NCI-H460 (cell line): ENCODE data around the gene TEF. TPM values are rescaled to one million over a fixed set of nuclear protein-coding genes. Genes with fewer than 3 reads are reported as not detected.

Source experiments
- DNase-seq: peaks from one replicate; pipeline ENCODE4 v3.0.0-alpha.2; 2016; ENCODE audit warnings: low read depth; ENCODE audit errors: extremely low read depth
- polyA plus RNA-seq: library from polyadenylated mRNA; depleted of rRNA; stranded (reverse); fragments of >200 nt; gene quantifications from 2 replicates; pipeline ENCODE4 v1.2.3, GENCODE V29; 2014; cell fraction: nucleus; rRNA removed
- total RNA-seq: library from RNA; depleted of rRNA; stranded (reverse); fragments of >200 nt; shearing (Covaris generic); gene quantifications from 2 replicates; pipeline ENCODE4 v1.2.3, GENCODE V29; 2014; rRNA removed

The TEF gene
- total RNA-seq, result 1.1 and 1.6 TPM in 2 replicates
- 1.5 and 2.5 TPM in 2 replicates for polyA plus RNA-seq

- peak; percentile 95 for DNase-seq
Observed at GRCh38 chr22:41381329-41382097, at the start of gene TEF. Gene TEF, plus strand, starts transcription at chr22:41381942. Its CDS starts 103 bp downstream, at chr22:41382045.

- DNase-seq, result no peak
Observed at GRCh38 chr22:41332217-41332939, 49.4 kb upstream of the TEF start.

- DNase-seq, result no peak
Observed at GRCh38 chr22:41333806-41334205, 47.9 kb upstream of the TEF start.

GRCh38 chr22:41334215-41334614 is 47.5 kb upstream of the TEF start:
- no peak for DNase-seq

GRCh38 chr22:41334951-41335635 is 46.6 kb upstream of the TEF start:
- no peak for DNase-seq

- no peak for DNase-seq
Observed at GRCh38 chr22:41338614-41339212, 43.0 kb upstream of the TEF start.

GRCh38 chr22:41339823-41340222 is 41.9 kb upstream of the TEF start:
- no peak for DNase-seq

- DNase-seq, result no peak
Observed at GRCh38 chr22:41340357-41340756, 41.4 kb upstream of the TEF start.

- no peak for DNase-seq
Observed at GRCh38 chr22:41341012-41341411, 40.7 kb upstream of the TEF start.

- no peak for DNase-seq
Observed at GRCh38 chr22:41341990-41342389, 39.8 kb upstream of the TEF start.

- no peak for DNase-seq
Observed at GRCh38 chr22:41343300-41343699, 38.4 kb upstream of the TEF start.

- no peak for DNase-seq
Observed at GRCh38 chr22:41343717-41344116, 38.0 kb upstream of the TEF start.

- no peak for DNase-seq
Observed at GRCh38 chr22:41344189-41344788, 37.5 kb upstream of the TEF start.

- DNase-seq, result no peak
Observed at GRCh38 chr22:41345807-41346335, 35.9 kb upstream of the TEF start.

GRCh38 chr22:41347066-41347859 is 34.5 kb upstream of the TEF start:
- DNase-seq, result no peak

GRCh38 chr22:41348964-41349484 is 32.7 kb upstream of the TEF start:
- no peak for DNase-seq

- DNase-seq, result no peak
Observed at GRCh38 chr22:41350087-41350486, 31.7 kb upstream of the TEF start.

- no peak for DNase-seq
Observed at GRCh38 chr22:41351011-41351410, 30.7 kb upstream of the TEF start.

GRCh38 chr22:41352058-41352457 is 29.7 kb upstream of the TEF start:
- DNase-seq, result no peak
